KOPT-K1 (cell line): ENCODE measurements around the gene B3GALT6.

Experiments used
- H3K27ac ChIP-seq: fragments of 200-600 bp; sonication (generic); 2 replicates; pipeline ENCODE4 v1.5.1; 2016; ENCODE audit warnings: antibody characterized with exemption, mild to moderate bottlenecking, low read depth, low read length; ENCODE audit not compliant: poor library complexity, severe bottlenecking
- H3K36me3 ChIP-seq: fragments of 200-600 bp; sonication (generic); 2 replicates; pipeline ENCODE4 v1.5.1; 2017; ENCODE audit warnings: antibody characterized with exemption, mild to moderate bottlenecking, low read length, moderate library complexity; ENCODE audit not compliant: insufficient read depth
- H3K9me3 ChIP-seq: fragments of 200-600 bp; sonication (generic); 2 replicates; pipeline ENCODE4 v1.5.1; 2017; ENCODE audit warnings: antibody characterized with exemption, low read length, mild to moderate bottlenecking; ENCODE audit not compliant: insufficient read depth, poor library complexity, severe bottlenecking

B3GALT6 gene

DNA sequence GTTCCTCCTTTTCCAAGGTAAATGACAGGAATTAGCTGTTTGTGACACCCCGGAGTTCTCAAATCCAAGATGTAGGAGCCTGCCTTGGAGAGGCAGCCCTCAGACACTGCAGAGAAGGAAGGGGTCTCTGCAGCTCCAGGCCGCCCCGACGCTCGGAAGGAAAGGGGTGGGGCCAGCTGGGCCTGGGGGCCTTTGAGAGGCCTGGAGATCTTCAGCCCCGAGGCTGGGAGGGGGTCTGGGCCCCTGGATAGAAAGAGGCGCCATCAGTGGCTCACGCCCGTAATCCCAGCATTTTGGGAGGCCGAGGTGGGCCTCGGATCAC is 24.5 kb upstream of the B3GALT6 start:
- H3K27ac ChIP-seq, result no peak overlapping the region
- no peaks in the 10 kb centered on the region for H3K36me3 ChIP-seq
- H3K9me3 ChIP-seq, result no peaks in the 10 kb centered on the region

DNA sequence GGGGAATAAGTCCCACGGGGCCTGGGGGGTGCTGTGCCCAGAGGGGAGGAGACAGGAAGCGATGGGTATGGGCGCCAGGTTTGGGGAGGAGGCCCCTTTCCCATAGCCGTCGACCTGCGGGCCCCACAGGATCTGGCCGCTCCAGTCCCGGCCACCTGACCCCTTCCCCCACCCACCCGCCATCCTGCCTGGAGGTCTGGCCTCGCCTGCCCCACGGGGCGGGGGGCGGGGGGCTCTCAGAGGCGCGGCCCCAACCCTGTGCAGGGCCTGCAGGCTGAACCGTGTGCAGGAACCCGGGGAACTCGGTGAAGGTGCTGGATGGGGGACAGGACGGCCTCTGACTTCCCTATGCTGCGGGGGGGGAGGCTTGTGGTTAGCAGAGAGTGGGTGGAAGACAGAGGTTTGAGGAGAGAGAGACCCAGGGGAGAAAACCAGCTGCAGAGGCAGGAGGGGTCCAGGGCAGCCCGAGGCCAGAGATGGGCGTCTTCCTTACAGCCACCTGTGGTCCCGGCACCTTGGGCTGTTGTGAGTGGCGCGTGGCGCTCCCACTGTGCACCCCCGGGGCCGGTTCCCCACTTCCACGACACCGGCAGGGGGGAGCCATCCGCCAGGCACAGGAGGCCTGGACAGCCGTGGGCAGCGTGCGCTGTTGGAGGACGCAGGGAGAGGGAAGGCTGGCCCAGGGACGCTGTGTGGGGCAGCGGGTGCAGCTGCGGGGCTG is 23.2 kb upstream of the B3GALT6 start:
- H3K9me3 ChIP-seq, result no peaks in the 10 kb centered on the region
- no peaks in the 10 kb centered on the region for H3K36me3 ChIP-seq
- no peak overlapping the region for H3K27ac ChIP-seq

DNA sequence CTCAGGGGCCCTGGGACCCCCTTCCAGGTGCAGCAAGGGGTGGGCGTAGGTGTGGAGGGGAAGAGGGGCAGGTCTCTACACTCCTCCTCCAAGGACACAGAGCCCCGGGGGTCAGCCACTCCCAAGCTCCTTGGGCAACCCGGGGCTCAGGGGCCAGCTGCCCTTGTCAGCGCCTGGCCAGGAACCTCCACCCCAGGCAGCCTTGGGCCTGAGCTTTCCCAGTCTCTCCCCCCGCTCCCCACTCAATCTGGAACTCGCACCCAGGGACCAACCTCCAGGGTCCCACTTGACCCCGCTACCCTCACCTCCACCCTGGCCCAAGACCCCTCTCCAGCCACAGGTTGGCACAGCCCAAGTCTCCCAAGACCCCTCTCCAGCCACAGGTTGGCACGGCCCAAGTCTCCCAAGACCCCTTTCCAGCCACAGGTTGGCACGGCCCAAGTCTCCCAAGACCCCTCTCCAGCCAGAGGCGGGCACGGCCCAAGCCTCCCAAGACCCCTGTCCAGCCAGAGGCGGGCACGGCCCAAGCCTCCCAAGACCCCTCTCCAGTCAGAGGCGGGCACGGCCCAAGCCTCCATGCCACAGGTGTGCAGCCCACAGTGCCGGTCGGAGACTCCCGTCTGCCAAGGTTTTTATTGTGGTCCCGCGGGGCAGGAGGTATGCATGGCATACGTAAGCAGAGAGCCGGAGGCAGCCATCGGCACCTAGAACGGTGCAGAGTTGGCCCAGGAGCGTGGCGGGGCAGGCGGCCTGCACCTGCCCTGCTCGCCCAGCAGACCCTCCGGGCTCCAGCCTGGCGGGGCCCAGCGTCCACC is 21.1 kb upstream of the B3GALT6 start:
- Histone ChIP-seq H3K36me3 (no peaks in the 10 kb centered on the region), H3K27ac (no peak overlapping the region), H3K9me3 (no peaks in the 10 kb centered on the region)

DNA sequence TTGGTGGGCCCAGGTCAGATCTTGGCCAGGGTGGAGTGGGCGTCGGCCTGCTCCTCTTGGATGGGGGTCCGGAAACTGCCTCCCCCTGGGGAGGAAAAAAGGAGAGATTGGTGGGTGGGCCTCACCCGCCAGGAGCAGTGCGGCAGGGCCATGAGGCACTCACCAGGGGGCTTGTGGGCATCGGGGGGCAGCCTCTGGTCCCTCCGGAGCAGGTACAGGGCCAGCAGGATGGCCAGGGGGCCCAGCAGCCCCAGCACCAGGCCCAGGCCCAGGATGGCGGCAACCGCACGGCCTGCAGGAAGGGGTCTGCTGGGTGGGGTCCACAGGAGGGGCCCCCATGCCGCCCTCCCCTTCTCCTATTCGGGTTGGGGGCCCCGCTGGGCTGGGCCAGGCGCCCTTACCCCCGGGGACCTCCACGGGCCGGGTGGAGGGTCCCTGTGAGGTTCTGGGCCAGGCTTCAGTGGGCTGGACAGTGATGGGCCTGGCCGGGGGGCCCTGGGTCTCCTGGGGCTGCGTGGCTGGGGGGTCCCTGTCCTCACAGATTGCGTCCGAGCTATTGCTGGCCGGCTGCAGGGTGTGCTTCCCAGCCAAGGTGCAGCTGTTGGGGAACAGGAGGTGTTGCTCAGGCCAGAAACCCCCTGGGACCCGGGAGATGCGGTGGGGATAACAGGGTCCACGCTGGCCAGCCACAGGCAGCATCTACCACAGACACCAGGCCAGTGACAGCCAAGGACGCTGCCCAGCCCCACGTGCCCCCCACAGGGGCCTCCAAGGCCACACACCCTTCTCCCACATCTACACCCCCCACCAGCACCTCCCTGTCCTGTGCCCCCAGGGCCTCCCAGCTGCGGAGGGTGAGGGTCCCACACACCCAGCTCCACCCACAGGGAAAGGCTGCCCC is 20.2 kb upstream of the B3GALT6 start:
- Histone ChIP-seq H3K27ac (no peak overlapping the region), H3K9me3 (no peaks in the 10 kb centered on the region), H3K36me3 (peaks cover 7% of the 10 kb centered on the region; the same call in 1 of the 2 replicates)

DNA sequence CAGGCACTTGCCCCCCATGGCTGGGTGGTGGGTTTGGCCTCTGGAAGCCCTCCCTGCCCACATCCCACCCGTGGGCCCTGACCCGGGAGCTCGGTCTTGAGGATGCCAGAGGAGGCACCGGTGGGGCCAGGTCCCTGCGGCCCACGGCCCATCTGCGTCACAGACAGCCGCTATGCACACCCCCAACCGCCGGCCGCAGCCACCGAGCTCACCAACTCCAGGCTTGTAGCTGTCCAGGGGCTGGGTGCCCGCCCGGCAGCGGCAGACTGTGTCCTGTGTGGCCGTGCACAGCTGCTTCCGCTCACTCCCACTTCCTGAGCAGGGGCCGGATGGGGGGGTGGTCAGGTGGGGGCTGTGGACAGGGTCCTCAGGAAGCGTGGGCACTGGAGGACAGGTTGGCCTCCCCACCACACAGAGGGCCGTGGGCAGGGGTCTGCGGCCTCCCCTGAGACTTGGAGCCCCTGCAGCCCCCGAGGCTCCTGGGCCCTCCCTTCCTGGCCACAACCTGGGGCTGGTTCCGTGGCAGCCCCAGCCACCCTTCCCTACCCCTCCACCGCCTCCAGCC is 19.2 kb upstream of the B3GALT6 start:
- Histone ChIP-seq H3K36me3 (peaks cover 17% of the 10 kb centered on the region), H3K9me3 (no peaks in the 10 kb centered on the region)

DNA sequence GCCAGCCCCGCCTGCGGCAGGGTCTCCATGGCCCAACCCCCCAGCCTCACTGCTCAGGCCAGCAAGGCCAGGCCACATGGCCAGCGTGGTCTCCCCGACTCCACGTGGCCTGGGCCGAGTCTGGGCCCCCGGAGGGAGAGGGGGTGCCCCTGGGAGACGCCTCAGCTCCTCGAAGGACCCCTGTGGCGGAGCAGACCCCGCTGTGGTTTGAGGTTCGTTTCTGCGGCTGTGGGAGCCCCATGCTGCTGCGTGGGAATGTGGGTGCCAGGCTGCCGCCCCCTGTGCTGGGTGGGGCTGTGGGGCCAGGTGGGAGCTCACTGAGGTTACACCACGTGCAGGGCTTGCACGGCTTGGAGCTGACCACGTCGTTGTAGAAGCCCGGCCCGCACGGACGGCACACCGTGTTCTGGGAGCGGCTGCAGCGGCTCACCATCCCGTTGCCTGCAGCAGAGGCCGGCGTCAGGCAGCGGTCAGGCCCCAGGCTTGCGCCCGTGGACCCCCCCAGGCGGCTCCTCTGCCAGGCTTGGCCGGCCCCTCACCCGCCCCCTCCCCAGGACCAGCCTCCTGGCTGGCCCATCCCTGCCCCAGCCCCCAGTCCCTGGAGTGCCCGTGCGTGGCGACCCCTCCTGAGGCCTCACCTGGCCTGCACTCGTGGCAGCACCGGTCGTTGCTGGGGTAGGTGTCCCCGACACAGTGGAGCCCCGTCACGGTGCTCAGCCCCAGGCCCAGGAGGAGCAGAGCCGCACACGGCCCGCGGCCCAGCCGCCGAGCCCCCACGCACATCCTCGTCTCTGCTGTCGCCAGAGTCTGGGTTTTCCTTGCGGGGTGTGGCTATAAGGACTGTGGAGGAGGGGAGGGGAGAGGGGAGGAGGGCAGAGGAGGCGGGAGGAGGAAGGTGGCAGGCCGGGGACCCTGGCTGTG is 18.4 kb upstream of the B3GALT6 start, which contains the start of gene TNFRSF4:
TNFRSF4 (minus strand) TSS at position 809 of the 921 bp plus-strand sequence; CDS start at position 783, 26 bp downstream.
- Histone ChIP-seq H3K27ac (no peak within 1 kb of the TSS), H3K36me3 (peaks cover 25% of the 10 kb centered on the region), H3K9me3 (no peaks in the 10 kb centered on the region)

More for the DNA sequence above, 19.2 kb upstream of the B3GALT6 start:
- H3K27ac ChIP-seq, result no peak overlapping the region

DNA sequence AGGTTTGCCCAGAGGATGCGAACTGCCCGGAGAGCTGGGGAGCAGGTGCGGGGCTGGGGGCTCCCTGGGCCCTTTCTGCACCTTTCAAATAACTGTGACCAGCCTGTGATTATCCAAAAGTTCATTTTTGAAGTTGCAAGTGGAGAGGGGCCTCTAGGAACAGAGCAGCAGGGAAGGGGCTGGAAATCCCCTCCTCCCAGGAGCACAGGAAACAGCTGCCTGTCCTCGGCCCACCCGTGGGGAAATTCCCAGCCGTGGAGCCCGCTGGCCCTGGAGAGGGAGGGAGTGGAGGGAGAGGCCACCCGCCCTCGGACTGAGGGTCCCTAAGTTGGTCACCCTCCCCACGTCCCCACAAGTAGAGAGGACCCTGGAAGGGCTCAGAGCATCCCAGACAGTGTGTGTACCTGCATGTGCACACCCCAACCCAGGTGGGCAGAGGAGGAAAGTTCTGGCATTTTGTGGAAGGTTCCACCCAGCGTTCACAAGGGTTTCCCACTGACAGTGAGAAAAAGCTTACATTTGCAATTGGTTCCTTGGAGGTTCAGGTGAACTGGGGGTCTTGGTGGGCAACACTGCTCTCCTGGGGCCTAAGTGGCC is 16.9 kb upstream of the B3GALT6 start:
- Histone ChIP-seq H3K9me3 (no peaks in the 10 kb centered on the region), H3K27ac (no peak overlapping the region), H3K36me3 (peaks cover 41% of the 10 kb centered on the region)

DNA sequence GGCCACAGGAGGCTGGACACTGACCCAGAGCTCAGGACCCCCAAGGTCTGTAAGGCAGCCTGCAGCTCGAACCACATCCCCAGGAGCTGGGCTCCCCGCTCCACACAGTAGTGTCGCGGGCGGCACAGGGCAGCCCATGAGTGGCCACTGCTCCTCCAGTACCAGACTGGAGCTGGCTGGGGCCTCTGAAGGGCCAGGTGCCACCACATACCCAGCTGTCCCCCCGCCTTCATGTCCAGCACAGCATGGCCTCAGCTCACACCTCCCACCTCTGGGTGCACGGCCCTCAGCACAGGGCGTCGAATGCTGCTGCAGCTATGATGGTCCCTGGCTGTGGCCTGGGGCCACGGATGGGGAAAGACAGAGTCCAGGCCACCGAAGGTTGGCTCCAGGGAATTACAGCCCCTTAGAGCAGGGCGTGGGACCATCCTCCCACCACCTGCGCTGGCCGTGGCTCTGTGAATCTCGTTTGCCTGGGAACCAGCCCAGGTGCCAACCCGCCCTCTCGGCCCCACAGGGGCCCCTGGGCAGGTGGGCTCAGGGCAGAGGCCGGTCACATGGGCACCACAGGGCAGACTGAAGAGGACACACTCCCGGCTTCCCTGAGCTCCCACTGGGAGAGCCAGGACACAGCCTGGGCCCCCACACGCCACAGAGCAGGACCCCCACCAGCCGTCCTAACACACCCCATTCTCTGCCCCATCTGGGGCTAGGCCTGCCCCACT is 16.0 kb upstream of the B3GALT6 start:
- Histone ChIP-seq H3K9me3 (no peaks in the 10 kb centered on the region), H3K27ac (no peak overlapping the region), H3K36me3 (peaks cover 49% of the 10 kb centered on the region)

DNA sequence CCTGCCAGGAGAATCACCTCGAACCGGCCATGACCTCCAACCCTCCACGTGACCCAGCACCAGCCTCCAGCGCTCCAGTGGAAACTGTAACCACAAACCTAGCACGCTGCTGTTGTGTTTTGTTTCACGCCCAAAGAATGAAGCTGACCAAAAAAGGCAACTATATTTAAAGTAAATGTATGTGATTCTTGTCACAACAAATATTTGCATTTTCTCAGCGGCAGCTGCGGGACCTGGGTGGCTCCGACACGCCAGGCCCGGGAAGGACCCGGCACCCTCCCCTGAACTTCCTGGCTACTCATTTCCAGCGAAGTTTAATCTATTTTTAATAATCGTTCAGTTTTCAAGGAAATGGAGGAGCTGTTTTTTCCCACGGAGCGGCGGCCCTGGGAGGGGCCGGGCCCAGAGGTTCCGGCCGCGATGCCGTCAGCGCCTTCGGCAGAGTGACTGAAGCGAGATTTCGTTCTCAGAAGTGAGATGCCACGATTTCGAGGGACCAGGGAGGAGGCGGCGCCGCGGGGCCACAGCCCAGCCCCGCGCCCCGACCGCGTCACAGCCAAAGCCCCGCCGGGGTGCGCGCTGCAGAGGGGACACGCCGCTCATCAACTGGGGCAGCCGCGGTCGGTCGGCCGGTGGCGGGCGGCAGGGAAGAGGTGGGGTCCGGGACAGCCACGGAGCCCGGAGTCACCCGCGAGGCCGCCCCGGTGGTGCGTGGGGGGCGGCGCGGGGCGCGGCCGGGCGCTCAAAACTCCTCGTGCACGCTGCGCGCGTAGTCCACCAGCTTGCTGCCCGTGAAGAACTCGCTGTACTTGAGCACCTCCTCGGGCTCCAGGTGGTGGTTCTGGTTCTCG is 15.0 kb upstream of the B3GALT6 start:
- Histone ChIP-seq H3K27ac (no peak overlapping the region), H3K9me3 (no peaks in the 10 kb centered on the region), H3K36me3 (peaks cover 58% of the 10 kb centered on the region)

DNA sequence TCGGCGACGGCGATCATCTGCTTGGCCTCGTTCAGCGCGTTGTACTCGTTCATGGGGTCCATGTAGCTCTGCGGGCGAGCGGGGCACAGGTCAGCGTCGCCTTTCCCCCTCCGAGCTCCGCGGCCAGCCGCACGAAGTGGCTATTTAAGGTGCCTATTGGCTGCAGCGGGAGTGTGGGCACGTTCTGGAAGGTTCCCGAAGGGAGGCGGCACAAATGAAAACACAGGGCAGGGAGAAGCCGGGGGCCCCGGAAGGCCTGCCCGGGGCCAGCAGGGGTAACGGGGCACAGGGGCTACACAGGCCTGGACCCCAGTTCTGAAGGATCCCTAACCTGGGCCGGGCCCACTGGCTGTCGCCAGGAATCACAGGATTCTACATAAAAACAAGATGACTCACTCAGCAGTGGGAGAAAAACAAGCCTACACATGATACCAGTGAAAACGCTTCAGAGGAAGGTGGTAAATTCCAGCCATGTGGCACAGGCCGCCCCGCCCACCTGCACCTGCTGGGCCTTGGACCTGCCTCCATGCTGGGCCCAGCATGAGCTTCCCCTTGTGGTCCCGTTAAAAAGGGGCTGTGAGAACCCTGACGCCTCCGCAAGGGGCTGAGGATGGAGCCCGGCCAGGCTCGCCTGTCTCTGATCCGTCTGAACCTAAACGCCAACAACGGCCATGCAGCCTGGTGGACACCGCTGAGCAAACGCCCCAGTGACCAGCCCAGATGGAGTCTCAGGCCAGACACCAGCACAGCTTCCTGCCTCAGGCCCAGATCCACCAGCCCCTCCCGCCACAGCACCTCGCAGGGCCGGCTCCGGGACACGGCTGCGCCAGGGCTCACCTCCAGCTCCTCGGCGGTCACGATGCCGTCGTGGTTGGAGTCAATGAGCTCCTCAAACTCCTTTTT is 14.2 kb upstream of the B3GALT6 start:
- H3K27ac ChIP-seq, result no peak overlapping the region
- peaks cover 67% of the 10 kb centered on the region for H3K36me3 ChIP-seq
- H3K9me3 ChIP-seq, result no peaks in the 10 kb centered on the region

DNA sequence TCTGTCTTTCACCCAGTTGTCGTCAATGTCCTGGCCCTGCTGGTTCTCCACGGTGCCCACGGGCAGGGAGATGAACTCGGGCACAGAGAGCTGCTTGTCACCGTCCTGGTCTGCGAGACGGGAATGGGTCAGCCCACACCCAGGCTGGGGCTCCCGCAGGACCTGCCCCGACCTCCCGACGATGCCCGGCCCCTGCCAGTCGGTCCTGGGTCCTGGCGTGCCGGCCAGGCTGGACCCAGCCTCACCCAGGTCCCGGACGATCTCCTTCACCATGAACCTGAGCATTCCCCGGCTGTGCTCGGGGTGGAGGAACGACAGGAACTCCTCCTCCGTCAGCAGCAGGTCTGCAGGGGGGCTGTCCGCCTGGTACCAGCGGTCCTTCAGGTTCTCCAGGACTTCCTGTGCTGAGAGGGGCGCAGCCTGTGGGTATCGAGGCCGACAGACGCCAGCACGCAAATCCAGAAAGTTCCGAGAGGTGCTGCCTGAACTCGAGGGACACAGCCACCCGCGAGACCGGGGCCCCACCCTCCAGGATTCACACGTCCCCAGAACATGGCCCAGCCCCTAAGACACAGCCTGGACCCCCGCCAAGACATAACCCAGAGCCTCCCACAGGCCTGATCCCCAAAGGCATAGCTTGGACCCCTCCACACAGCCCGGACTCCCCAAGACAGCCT is 13.4 kb upstream of the B3GALT6 start:
- Histone ChIP-seq H3K27ac (no peak overlapping the region), H3K9me3 (no peaks in the 10 kb centered on the region), H3K36me3 (peaks cover 73% of the 10 kb centered on the region)
